Subcutaneous adipose tissue (tissue), 4 donors: ENCODE data around the gene NCS1. TPM values are rescaled to one million over a fixed set of nuclear protein-coding genes. Genes with fewer than 3 reads are reported as not detected.

Experiments
- CTCF ChIP-seq: fragments of 450-650 bp; IDR thresholded peaks from one replicate; pipeline ENCODE4 v1.5.1; 2016; ENCODE audit warnings: low read depth, mild to moderate bottlenecking, control low read depth, antibody characterized with exemption, moderate library complexity
- total RNA-seq, 4 donors: library from RNA; depleted of rRNA; stranded (reverse); fragments of >200 nt; gene quantifications; one replicate each; pipeline ENCODE4 v1.1.0, GENCODE V29; 2016

NCS1 gene
- total RNA-seq, 4 donors from 2014 or later = 0.19 to 4.4 (median 1.8) TPM

DNA sequence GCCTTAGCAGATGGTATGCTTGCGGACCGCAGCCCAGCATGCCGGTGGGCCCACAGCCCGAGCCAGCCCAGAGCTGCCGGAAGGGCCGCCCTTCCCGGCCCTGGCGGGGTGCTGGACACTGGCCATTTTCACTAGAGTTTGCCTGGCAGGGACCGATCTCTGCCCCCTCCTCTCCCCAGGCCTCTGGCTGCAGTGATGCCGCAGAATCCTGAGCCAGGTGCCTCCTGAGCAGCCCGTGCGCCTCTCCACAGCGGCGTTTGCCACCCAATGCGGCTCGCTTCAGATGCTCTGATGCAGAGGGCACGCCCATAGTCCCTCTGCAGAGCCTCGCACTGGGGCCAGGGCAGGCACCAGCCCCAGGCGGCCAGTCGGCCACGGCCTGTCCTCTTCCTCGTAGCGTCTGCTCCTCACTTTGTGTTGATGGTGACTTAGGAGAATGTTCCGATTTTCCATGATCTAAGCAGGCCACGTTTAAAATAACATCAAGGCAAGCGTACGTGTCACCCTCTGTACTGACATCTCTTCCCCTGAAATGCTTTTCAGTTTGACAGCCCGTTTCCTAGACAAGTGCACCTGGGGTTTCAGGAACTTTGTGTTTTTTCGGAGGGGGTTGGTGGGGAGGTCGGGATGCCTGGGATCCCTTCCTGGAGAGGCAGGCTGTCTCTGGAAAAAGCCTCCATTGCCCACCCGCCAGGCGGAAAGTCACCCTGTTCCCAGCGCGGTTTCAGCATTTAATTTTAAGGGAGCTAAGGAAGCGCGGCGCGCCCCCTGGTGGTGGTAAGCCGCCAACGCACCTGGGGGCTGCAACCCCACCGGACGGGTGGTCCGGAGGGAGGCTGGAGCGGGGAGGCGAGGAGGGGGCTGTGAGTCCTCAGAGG is 63.6 kb downstream of the NCS1 start:
- TF ChIP-seq CTCF = no peak

- TF ChIP-seq CTCF = no peak
Measured at GRCh38 chr9:130236436-130236985, 64.3 kb downstream of the NCS1 start.

DNA sequence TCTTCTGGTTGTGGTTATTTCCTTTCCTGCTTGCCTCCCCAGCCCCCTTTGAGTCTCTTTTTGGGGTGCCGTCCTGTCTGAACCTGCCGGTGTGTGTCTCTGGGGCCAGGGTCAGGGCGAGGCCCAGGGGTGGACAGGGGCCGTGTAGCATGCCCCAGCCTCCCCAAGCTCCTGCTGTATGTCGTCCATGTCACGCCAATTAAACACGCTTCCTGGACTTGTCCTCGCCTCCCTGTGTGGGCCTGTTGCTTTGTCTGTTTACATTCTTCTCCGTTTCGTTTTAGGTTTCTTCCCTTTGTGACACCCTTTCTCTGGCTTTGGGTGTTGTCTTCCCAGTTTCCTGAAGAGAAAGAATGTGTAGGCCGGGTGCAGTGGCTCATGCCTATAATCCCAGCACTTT is 64.9 kb downstream of the NCS1 start:
- no peak for TF ChIP-seq CTCF

- no peak for TF ChIP-seq CTCF
Measured at GRCh38 chr9:130237763-130238524, 65.7 kb downstream of the NCS1 start.

DNA sequence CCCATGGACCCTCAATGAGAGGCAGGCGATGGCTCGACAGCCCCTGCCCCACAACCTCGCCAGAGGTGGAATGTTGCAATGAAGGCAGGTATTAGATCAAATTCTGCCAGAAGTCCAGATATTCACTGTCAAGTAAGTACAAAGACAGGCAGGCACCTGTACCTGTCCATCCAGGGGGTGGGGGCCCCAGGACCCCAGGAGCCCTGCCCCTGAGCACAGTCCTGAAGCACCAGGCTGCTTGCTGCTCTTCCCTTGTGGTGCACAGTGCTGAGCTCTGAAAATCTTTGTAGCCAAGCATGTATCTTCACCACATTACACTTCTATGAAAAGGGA is 67.1 kb downstream of the NCS1 start:
- TF ChIP-seq CTCF = no peak

- TF ChIP-seq CTCF = no peak
Measured at GRCh38 chr9:130239741-130240241, 67.6 kb downstream of the NCS1 start.
